Astrocyte of the spinal cord (primary cell): ENCODE data around the gene SLC22A9.

Experiments used
- DNase-seq: peaks from one replicate; pipeline ENCODE4 v3.0.0; 2011; ENCODE audit warnings: low read depth, low spot score
- H3K4me3 ChIP-seq: 2 replicates; pipeline ENCODE4 v1.5.1; 2011; ENCODE audit warnings: low read depth, mild to moderate bottlenecking, low read length, moderate library complexity
- CTCF ChIP-seq: IDR thresholded peaks from 2 replicates; pipeline ENCODE4 v1.5.1; 2012; ENCODE audit warnings: low read depth, mild to moderate bottlenecking, low read length, inconsistent platforms
- in situ Hi-C: cut with HindIII; loops from 2 replicates; pipeline ENCODE4 v1.10.0; 2017; ENCODE audit warnings: low sequenced_read_pairs

SLC22A9 gene

DNA sequence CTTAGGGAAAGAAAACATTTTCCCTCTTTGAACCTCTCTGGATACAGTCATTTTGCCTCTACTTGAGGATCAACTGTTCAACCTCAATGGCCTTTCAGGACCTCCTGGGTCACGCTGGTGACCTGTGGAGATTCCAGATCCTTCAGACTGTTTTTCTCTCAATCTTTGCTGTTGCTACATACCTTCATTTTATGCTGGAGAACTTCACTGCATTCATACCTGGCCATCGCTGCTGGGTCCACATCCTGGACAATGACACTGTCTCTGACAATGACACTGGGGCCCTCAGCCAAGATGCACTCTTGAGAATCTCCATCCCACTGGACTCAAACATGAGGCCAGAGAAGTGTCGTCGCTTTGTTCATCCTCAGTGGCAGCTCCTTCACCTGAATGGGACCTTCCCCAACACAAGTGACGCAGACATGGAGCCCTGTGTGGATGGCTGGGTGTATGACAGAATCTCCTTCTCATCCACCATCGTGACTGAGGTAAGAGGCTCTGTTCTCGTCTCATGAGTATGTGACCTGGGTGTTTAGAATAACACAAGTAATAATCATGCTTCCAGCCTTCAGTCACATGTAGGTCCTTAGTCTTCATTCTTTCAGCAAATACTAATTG lies 495 bp downstream of the SLC22A9 start:
- no peak for DNase-seq
- no peak for TF ChIP-seq CTCF
- in situ Hi-C loops = no loop called here
- no peak overlapping the region for H3K4me3 ChIP-seq

DNA sequence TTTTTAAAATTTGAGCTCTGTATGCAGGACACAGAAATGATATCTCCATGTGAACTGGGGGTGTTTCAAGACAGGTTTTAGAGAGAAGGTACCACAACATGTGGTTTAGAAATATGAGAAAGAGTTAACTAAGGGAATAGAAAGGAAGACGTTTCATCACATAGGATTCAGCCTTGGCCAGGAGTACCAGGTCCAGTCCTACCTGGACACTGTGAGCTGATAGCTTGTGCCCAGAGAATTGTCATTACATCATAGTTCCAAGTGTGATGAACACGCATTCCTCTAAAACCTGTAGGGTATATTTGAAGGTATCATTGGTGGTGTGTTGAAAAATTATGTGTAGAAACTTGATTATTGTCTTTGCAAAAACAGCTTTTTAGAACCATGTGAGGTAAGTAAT lies 1.8 kb downstream of the SLC22A9 start:
- DNase-seq = no peak
- in situ Hi-C loops = no loop called here

DNA sequence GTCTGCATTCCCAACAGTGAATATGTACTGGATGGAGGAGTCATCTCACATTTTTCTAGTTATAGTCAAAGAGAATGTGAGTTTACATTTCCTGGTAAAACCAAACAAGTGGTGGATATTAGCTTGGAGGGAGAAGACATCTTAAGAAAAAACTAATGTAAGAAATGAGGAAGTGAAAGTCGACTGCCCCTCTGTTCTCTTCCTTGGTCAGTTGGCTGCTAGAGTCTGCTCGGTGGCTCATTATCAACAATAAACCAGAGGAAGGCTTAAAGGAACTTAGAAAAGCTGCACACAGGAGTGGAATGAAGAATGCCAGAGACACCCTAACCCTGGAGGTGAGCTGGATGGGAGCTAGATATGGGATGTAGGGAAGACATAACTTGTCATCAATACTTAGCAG lies 5.8 kb downstream of the SLC22A9 start:
- no peak for DNase-seq
- H3K4me3 ChIP-seq = no peak overlapping the region
- in situ Hi-C loops = no loop called here
- TF ChIP-seq CTCF = no peak

More for the DNA sequence above, 1.8 kb downstream of the SLC22A9 start:
- no peak overlapping the region for H3K4me3 ChIP-seq
- TF ChIP-seq CTCF = no peak

DNA sequence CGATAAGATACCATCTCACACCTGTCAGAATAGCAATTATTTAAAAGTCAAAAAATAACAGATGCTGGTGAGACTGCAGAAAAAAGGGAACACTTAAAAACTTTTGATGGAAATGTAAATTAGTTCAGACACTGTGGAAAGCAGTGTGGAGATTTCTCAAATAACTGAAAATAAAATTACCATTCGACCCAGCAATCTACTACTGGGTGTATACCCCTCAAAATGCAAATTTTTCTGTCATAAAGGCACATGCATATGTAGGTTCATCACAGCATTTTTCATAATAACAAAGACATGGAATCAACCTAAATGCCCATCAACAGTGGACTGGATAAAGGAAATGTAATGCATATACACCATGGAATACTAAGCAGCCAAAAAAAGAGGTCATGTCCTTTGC lies 10.5 kb downstream of the SLC22A9 start:
- TF ChIP-seq CTCF = no peak
- DNase-seq = no peak
- no peak overlapping the region for H3K4me3 ChIP-seq
- in situ Hi-C loops = no loop called here

GRCh38 chr11:63395697-63396096 lies 26.1 kb downstream of the SLC22A9 start:
- TF ChIP-seq CTCF = no peak
- DNase-seq = no peak
- in situ Hi-C loops = no loop called here
- H3K4me3 ChIP-seq = no peak overlapping the region

- in situ Hi-C loops = no loop called here
- no peak overlapping the region for H3K4me3 ChIP-seq
- TF ChIP-seq CTCF = no peak
- DNase-seq = no peak
These were observed 34.8 kb downstream of the SLC22A9 start for GRCh38 chr11:63404161-63404935.
